Activated CD4-positive, alpha-beta T cell treated with anti-CD3 and anti-CD28 coated beads, Interleukin-10, Interleukin-2, amounts not matched to agents 100 ng/mL and 50 ng/mL, durations not matched to agents 16 hours and 8 hours (primary cell): ENCODE data around the gene NOC4L.
"Not testable (repeated sequence)": the region's sequence is repeated elsewhere in the genome, so short reads cannot be mapped to it uniquely, and the experiment has no call there.

Experiments
- DNase-seq: peaks from one replicate; pipeline ENCODE4 v3.0.0-alpha.2; 2020

The NOC4L gene

GRCh38 chr12:132144810-132145168 lies 532 bp downstream of the NOC4L start:
- no peak for DNase-seq

- DNase-seq, result no peak
These were observed 1.1 kb downstream of the NOC4L start for GRCh38 chr12:132145334-132145733.

GRCh38 chr12:132146098-132146497 lies 1.8 kb downstream of the NOC4L start:
- DNase-seq, result no peak

GRCh38 chr12:132146772-132147422 lies 2.6 kb downstream of the NOC4L start:
- no peak for DNase-seq

GRCh38 chr12:132147423-132148367 lies 3.4 kb downstream of the NOC4L start:
- DNase-seq, result no peak

- no peak for DNase-seq
These were observed 4.2 kb downstream of the NOC4L start for GRCh38 chr12:132148368-132149045.

- DNase-seq, result not testable (repeated sequence)
These were observed 5.3 kb downstream of the NOC4L start for GRCh38 chr12:132149526-132149925.

GRCh38 chr12:132150780-132151144 lies 6.5 kb downstream of the NOC4L start:
- DNase-seq, result no peak

GRCh38 chr12:132151145-132151765 lies 7.0 kb downstream of the NOC4L start:
- DNase-seq, result no peak

- no peak for DNase-seq
These were observed 7.6 kb downstream of the NOC4L start for GRCh38 chr12:132151766-132152410.

- no peak for DNase-seq
These were observed 8.2 kb downstream of the NOC4L start for GRCh38 chr12:132152411-132152821.

- DNase-seq, result no peak
These were observed 8.7 kb downstream of the NOC4L start for GRCh38 chr12:132152953-132153352.

- DNase-seq, result peak; percentile 72
These were observed 9.5 kb downstream of the NOC4L start for GRCh38 chr12:132153501-132154340.

GRCh38 chr12:132154341-132154761 lies 10.1 kb downstream of the NOC4L start:
- no peak for DNase-seq

- DNase-seq, result no peak
These were observed 10.9 kb downstream of the NOC4L start for GRCh38 chr12:132154941-132155770.

- no peak for DNase-seq
These were observed 11.7 kb downstream of the NOC4L start for GRCh38 chr12:132155771-132156572.

- no peak for DNase-seq
These were observed 12.5 kb downstream of the NOC4L start for GRCh38 chr12:132156573-132157325.

- DNase-seq, result no peak
These were observed 13.6 kb downstream of the NOC4L start for GRCh38 chr12:132157733-132158409.
